Stomach (tissue), 9 donors: ENCODE data around the gene CLEC18C. TPM values are rescaled to one million over a fixed set of nuclear protein-coding genes. Genes with fewer than 3 reads are reported as not detected.
"Not testable (repeated sequence)": the region's sequence is repeated elsewhere in the genome, so short reads cannot be mapped to it uniquely, and the experiment has no call there.

Experiments
- DNase-seq, 2 donors: peaks; one replicate each; pipeline versions ENCODE4 v3.0.0 to v3.0.0-alpha.2; 2013 to 2019
- H3K27ac ChIP-seq, 5 donors: fragments of 200-600 bp in 4 of 5; sonication (generic) in 4 of 5; one replicate each; pipeline ENCODE4 v1.5.1; 2013 to 2019; ENCODE audit warnings: mild to moderate bottlenecking in 1 of 5, moderate library complexity in 1 of 5
- H3K27me3 ChIP-seq, 3 donors: fragments of 200-600 bp; sonication (generic); one replicate each; pipeline ENCODE4 v1.5.1; 2017 to 2019; ENCODE audit warnings: mixed run types in 1 of 3
- H3K36me3 ChIP-seq, 4 donors: fragments of 200-600 bp; sonication (generic); 1 replicate in 3 of 4; 2 replicates in 1 of 4; pipeline ENCODE4 v1.5.1; 2016 to 2019
- H3K4me1 ChIP-seq, 4 donors: fragments of 200-600 bp; sonication (generic); one replicate each; pipeline ENCODE4 v1.5.1; 2016 to 2019
- H3K4me3 ChIP-seq, 4 donors: fragments of 200-600 bp; sonication (generic) in 3 of 4; one replicate each; pipeline ENCODE4 v1.5.1; 2016 to 2019; ENCODE audit warnings: mild to moderate bottlenecking in 1 of 4
- H3K9me3 ChIP-seq, 4 donors: fragments of 200-600 bp; sonication (generic); one replicate each; pipeline ENCODE4 v1.5.1; 2016 to 2019
- CTCF ChIP-seq, 7 experiments: fragments of 450-650 bp in 4 of 7; fragments of 200-600 bp in 3 of 7; sonication (generic) in 3 of 7; IDR thresholded peaks; one replicate each; pipeline ENCODE4 v1.5.1; 2016 to 2019; ENCODE audit warnings: antibody characterized with exemption in 7 of 7, control low read depth in 2 of 7, mild to moderate bottlenecking in 1 of 7
- EP300 ChIP-seq: sonication (generic); formaldehyde crosslinking; IDR thresholded peaks from one replicate; pipeline ENCODE4 v1.6.1; 2017; ENCODE audit warnings: antibody characterized with exemption
- POLR2A ChIP-seq, 4 donors: fragments of 450-650 bp; IDR thresholded peaks; one replicate each; pipeline ENCODE4 v1.6.1; 2016; ENCODE audit warnings: antibody characterized with exemption in 4 of 4, control low read depth in 2 of 4, mild to moderate bottlenecking in 1 of 4, moderate library complexity in 1 of 4
- POLR2AphosphoS5 ChIP-seq, 3 donors: sonication (generic); formaldehyde crosslinking; IDR thresholded peaks; one replicate each; pipeline ENCODE4 v1.6.1; 2016; ENCODE audit warnings: antibody characterized with exemption in 3 of 3
- WGBS, 5 donors: extraction: QIAGEN DNeasy Blood & Tissue Kit in 3 of 5; methylation state at CpG; one replicate each; pipeline versions ENCODE4 v1.1.5 to v1.1.7; 2013 to 2018; 5-methylcytosine and 5-hydroxymethylcytosine counted together
- intact Hi-C: fragments of 100-400 bp; cut with DNase I; formaldehyde crosslinking; loops from one replicate; pipeline ENCODE4 v1.15.1; 2023; ENCODE audit warnings: low total_unique reads
- polyA plus RNA-seq, 3 donors: library from polyadenylated mRNA; stranded (reverse); fragments of 200-250 nt; gene quantifications; one replicate each; pipeline ENCODE4 v1.2.3, GENCODE V29; 2013
- total RNA-seq, 5 donors: library from RNA; depleted of rRNA; stranded (reverse); fragments of >200 nt; gene quantifications; one replicate each; pipeline versions ENCODE4 v1.1.0 to v1.2.3, GENCODE V29; 2014 to 2016
- donor health status: healthy with polysubstance abuse.
- donor health status: Bipolar disorder and iron deficiency.
- donor health status: healthy.

Gene CLEC18C
- total and polyA plus RNA-seq, 8 donors: 0.06 to 3.0 (median 0.71) TPM; not detected in 4

- intact Hi-C loops, H3K27me3 ChIP-seq, H3K9me3 ChIP-seq, H3K27ac ChIP-seq, H3K4me3 ChIP-seq, DNase-seq: not testable (repeated sequence)
- Histone ChIP-seq H3K4me1 (peaks cover 0 to 21% (median 12%) of the 10 kb centered on the region in 4 donors), H3K36me3 (peaks cover 71 to 90% (median 86%) of the 10 kb centered on the region in 4 donors)
- WGBS, 5 donors: 96 to 97% (median 97%) methylated on average over 8 of the region's 8 CpGs
Measured at GRCh38 chr16:70149296-70149695, 24.3 kb upstream of the CLEC18C start.

- WGBS, 5 donors: 68 to 75% (median 70%) methylated on average over 2 of the region's 2 CpGs
- H3K27me3 ChIP-seq: no peaks in the 10 kb centered on the region
- peak in 1 of 2 donors; percentile 13 for DNase-seq
- H3K27ac ChIP-seq: no peak overlapping the region
- no peak overlapping the region for H3K4me3 ChIP-seq
- intact Hi-C loops: loop anchor here (10.0 kb wide), 1 partner anchor 103 kb away; the partner anchor contains the start of gene EXOSC6
- H3K36me3 ChIP-seq: peaks cover 79 to 93% (median 90%) of the 10 kb centered on the region in 4 donors
- peaks cover 0 to 21% (median 12%) of the 10 kb centered on the region in 4 donors for H3K4me1 ChIP-seq
- TF ChIP-seq POLR2A (IDR thresholded peaks at IDR 0.05): no peak
- no peak for TF ChIP-seq POLR2AphosphoS5 (IDR thresholded peaks at IDR 0.05)
- no peak for TF ChIP-seq EP300
- no peak for TF ChIP-seq CTCF (IDR thresholded peaks at IDR 0.05)
- no peaks in the 10 kb centered on the region for H3K9me3 ChIP-seq
Measured at GRCh38 chr16:70151391-70151790, 22.2 kb upstream of the CLEC18C start.

- Histone ChIP-seq H3K36me3 (peaks cover 85 to 99% (median 96%) of the 10 kb centered on the region in 4 donors), H3K4me1 (peaks cover 0 to 21% (median 12%) of the 10 kb centered on the region in 4 donors), H3K9me3 (no peaks in the 10 kb centered on the region), H3K27ac (peak overlapping the region; percentile 9 to 56 (median 44)), H3K4me3 (no peak overlapping the region), H3K27me3 (no peaks in the 10 kb centered on the region)
- intact Hi-C loops: loop anchor here (10.0 kb wide), 1 partner anchor 103 kb away; the partner anchor contains the start of gene EXOSC6
- WGBS, 5 donors: 69 to 78% (median 75%) methylated on average over 17 of the region's 17 CpGs
- no peak for TF ChIP-seq EP300
- DNase-seq: no peak
Measured at GRCh38 chr16:70151941-70152509, 21.6 kb upstream of the CLEC18C start.

- no peaks in the 10 kb centered on the region for H3K9me3 ChIP-seq
- TF ChIP-seq POLR2A (IDR thresholded peaks at IDR 0.05): no peak
- TF ChIP-seq CTCF (IDR thresholded peaks at IDR 0.05): no peak
- TF ChIP-seq POLR2AphosphoS5 (IDR thresholded peaks at IDR 0.05): peak in 1 of 3 donors; percentile 8
- no peak for TF ChIP-seq EP300
- peaks cover 89 to 100% (median 99%) of the 10 kb centered on the region in 4 donors for H3K36me3 ChIP-seq
- no peaks in the 10 kb centered on the region for H3K27me3 ChIP-seq
- 45 to 70% (median 59%) methylated on average over 13 of the region's 13 CpGs for WGBS, 5 donors
- peak overlapping the region; percentile 23 to 56 (median 44) for H3K27ac ChIP-seq
- H3K4me3 ChIP-seq: no peak overlapping the region
- peak; percentile 46 to 64 for DNase-seq
- intact Hi-C loops: loop anchor here (10.0 kb wide), 1 partner anchor 102 kb away; the partner anchor contains the start of gene EXOSC6
- peaks cover 0 to 21% (median 12%) of the 10 kb centered on the region in 4 donors for H3K4me1 ChIP-seq
Measured at GRCh38 chr16:70152578-70153302, 20.8 kb upstream of the CLEC18C start.

GRCh38 chr16:70154736-70155135 is 18.9 kb upstream of the CLEC18C start:
- H3K9me3 ChIP-seq, H3K27me3 ChIP-seq, H3K4me3 ChIP-seq, H3K27ac ChIP-seq, DNase-seq: not testable (repeated sequence)
- intact Hi-C loops: loop anchor here (10.0 kb wide), 1 partner anchor 100 kb away; the partner anchor contains the start of gene EXOSC6
- 91 to 98% (median 93%) methylated on average over 10 of the region's 10 CpGs for WGBS, 5 donors
- H3K4me1 ChIP-seq: peaks cover 0 to 21% (median 12%) of the 10 kb centered on the region in 4 donors
- peaks cover 94 to 100% (median 100%) of the 10 kb centered on the region in 4 donors for H3K36me3 ChIP-seq
